PC-9 (cell line): ENCODE data around the gene ATG9A.

Source experiments
- CTCF ChIP-seq: fragments of 200-600 bp; sonication (generic); conservative IDR thresholded peaks from 2 replicates; pipeline ENCODE4 v1.6.1; 2017; ENCODE audit warnings: mixed run types, antibody characterized with exemption, mild to moderate bottlenecking, moderate library complexity
- EZH2 ChIP-seq: fragments of 200-600 bp; sonication (generic); IDR thresholded peaks from 2 replicates; pipeline ENCODE4 v1.8.0; 2017; ENCODE audit warnings: antibody characterized with exemption, low read depth

GRCh38 chr2:219198974-219199373 is 30.5 kb downstream of the ATG9A start:
- TF ChIP-seq CTCF (no peak), EZH2 (no peak)
